ENCODE data around the gene HSPA14. TPM values are rescaled to one million over a fixed set of nuclear protein-coding genes. Genes with fewer than 3 reads are reported as not detected.
A peak's percentile ranks its signal among the peaks of the same experiment; 100 is the strongest.

Gene HSPA14
- total RNA-seq, 3 donors from 2014 or later: 10.5 to 20.1 (median 13.3) TPM

GRCh38 chr10:14879928-14880193, 41.8 kb downstream of the HSPA14 start:
- no peaks in the 10 kb centered on the region for H3K9me3 ChIP-seq
- ATAC-seq (no peak), DNase-seq (no peak)
- H3K36me3 ChIP-seq (ENCODE audit: low read depth): peaks cover 4% of the 10 kb centered on the region
- peak overlapping the region; percentile 91 for H3K4me3 ChIP-seq
- peaks cover 16% of the 10 kb centered on the region for H3K4me1 ChIP-seq (ENCODE audit: low read depth)
- intact Hi-C loops (cut with DNase I, micrococcal nuclease): no loop called here
- no peak for TF ChIP-seq CTCF (IDR thresholded peaks at IDR 0.05)

- intact Hi-C loops (cut with DNase I, micrococcal nuclease): no loop called here
- no peak for TF ChIP-seq CTCF (IDR thresholded peaks at IDR 0.05)
- Histone ChIP-seq H3K9me3 (no peaks in the 10 kb centered on the region), H3K36me3 (ENCODE audit: low read depth) (peaks cover 4% of the 10 kb centered on the region), H3K4me1 (ENCODE audit: low read depth) (peaks cover 16% of the 10 kb centered on the region), H3K4me3 (no peak overlapping the region)
- DNase-seq: no peak
- no peak for ATAC-seq
Measured at GRCh38 chr10:14880229-14880628, 42.1 kb downstream of the HSPA14 start.

GRCh38 chr10:14884082-14884481, 46.0 kb downstream of the HSPA14 start:
- Histone ChIP-seq H3K36me3 (ENCODE audit: low read depth) (no peaks in the 10 kb centered on the region), H3K4me1 (ENCODE audit: low read depth) (peaks cover 10% of the 10 kb centered on the region), H3K4me3 (no peak overlapping the region), H3K9me3 (no peaks in the 10 kb centered on the region)
- TF ChIP-seq CTCF (IDR thresholded peaks at IDR 0.05): no peak
- ATAC-seq (no peak), DNase-seq (no peak)
- intact Hi-C loops (cut with DNase I, micrococcal nuclease): no loop called here

- intact Hi-C loops (cut with DNase I, micrococcal nuclease): no loop called here
- H3K9me3 ChIP-seq: no peaks in the 10 kb centered on the region
- no peaks in the 10 kb centered on the region for H3K36me3 ChIP-seq (ENCODE audit: low read depth)
- no peak for TF ChIP-seq CTCF (IDR thresholded peaks at IDR 0.05)
- ATAC-seq (no peak), DNase-seq (no peak)
- peaks cover 3% of the 10 kb centered on the region for H3K4me1 ChIP-seq (ENCODE audit: low read depth)
- no peak overlapping the region for H3K4me3 ChIP-seq
Measured at GRCh38 chr10:14889318-14889717, 51.2 kb downstream of the HSPA14 start.

- DNase-seq (no peak), ATAC-seq (no peak)
- intact Hi-C loops (cut with DNase I, micrococcal nuclease): no loop called here
- H3K4me3 ChIP-seq: no peak overlapping the region
- no peak for TF ChIP-seq CTCF (IDR thresholded peaks at IDR 0.05)
- H3K4me1 ChIP-seq (ENCODE audit: low read depth): peaks cover 3% of the 10 kb centered on the region
- H3K9me3 ChIP-seq: no peaks in the 10 kb centered on the region
- no peaks in the 10 kb centered on the region for H3K36me3 ChIP-seq (ENCODE audit: low read depth)
Measured at GRCh38 chr10:14891151-14891550, 53.0 kb downstream of the HSPA14 start.

- DNase-seq (peak in 1 of 3 donors; percentile 43), ATAC-seq (peak; percentile 44)
- intact Hi-C loops (cut with DNase I, micrococcal nuclease): no loop called here
- Histone ChIP-seq H3K4me1 (ENCODE audit: low read depth) (no peaks in the 10 kb centered on the region), H3K4me3 (no peak overlapping the region), H3K36me3 (ENCODE audit: low read depth) (peaks cover 7% of the 10 kb centered on the region), H3K9me3 (no peaks in the 10 kb centered on the region)
- no peak for TF ChIP-seq CTCF (IDR thresholded peaks at IDR 0.05)
Measured at GRCh38 chr10:14904316-14904732, 66.2 kb downstream of the HSPA14 start.

All from mucosa of descending colon (tissue), 3 donors.